Measurements from ENCODE around the gene USP4.
A peak's percentile ranks its signal among the peaks of the same experiment; 100 is the strongest.
"Not testable (repeated sequence)": the region's sequence is repeated elsewhere in the genome, so short reads cannot be mapped to it uniquely, and the experiment has no call there.

Gene USP4

DNA sequence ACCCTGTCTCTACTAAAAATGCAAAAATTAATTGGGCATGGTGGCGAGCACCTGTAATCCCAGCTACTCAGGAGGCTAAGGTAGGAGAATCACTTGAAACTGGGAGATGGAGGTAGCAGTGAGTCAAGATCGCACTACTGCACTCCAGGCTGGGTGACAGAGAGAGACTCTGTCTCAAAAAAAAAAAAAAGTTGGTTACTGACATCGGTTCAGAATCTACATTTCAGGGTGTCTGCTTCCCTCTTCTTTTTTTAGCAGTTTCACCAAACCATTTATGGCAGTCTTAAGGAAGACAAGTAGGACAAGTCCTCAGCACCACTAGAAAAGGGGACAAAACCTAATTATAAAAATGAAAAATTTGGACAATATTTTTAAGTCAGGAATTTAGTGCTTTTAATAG is 3.3 kb upstream of the USP4 start:
- Mint-ChIP-seq H3K4me3 (no peak overlapping the region), H3K4me1 (peaks cover 21% of the 10 kb centered on the region), H3K27ac (no peak overlapping the region), H3K36me3 (ENCODE audit: low read depth) (peaks cover 5% of the 10 kb centered on the region), H3K9me3 (no peaks in the 10 kb centered on the region), H3K27me3 (ENCODE audit: low read depth) (no peaks in the 10 kb centered on the region)
- TF ChIP-seq, protein P1, sequence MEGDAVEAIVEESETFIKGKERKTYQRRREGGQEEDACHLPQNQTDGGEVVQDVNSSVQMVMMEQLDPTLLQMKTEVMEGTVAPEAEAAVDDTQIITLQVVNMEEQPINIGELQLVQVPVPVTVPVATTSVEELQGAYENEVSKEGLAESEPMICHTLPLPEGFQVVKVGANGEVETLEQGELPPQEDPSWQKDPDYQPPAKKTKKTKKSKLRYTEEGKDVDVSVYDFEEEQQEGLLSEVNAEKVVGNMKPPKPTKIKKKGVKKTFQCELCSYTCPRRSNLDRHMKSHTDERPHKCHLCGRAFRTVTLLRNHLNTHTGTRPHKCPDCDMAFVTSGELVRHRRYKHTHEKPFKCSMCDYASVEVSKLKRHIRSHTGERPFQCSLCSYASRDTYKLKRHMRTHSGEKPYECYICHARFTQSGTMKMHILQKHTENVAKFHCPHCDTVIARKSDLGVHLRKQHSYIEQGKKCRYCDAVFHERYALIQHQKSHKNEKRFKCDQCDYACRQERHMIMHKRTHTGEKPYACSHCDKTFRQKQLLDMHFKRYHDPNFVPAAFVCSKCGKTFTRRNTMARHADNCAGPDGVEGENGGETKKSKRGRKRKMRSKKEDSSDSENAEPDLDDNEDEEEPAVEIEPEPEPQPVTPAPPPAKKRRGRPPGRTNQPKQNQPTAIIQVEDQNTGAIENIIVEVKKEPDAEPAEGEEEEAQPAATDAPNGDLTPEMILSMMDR (IDR thresholded peaks at IDR 0.05; ENCODE audit: unreplicated experiment in 3 of 3): no peak

DNA sequence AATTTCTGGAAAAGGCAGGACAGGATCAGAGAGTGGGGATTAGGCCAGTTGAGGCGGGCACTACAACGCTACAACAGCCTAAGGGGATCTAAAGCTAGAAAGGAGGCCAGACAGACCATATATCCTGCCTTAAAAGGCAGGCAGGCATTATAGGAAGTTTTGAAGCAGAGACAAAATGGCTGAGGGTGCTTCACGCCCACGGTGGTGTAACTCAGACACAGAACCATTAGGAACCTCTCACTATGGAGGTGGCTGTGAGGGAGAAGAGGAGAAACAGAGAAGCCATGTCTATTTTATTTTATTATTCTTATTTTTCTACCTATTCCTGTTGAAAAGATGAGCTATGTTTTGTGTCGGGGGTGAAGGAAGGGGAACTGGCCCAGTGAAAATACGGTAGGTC is 2.1 kb upstream of the USP4 start:
- Mint-ChIP-seq H3K27me3 (ENCODE audit: low read depth) (no peaks in the 10 kb centered on the region), H3K36me3 (ENCODE audit: low read depth) (peaks cover 8% of the 10 kb centered on the region), H3K9me3 (no peaks in the 10 kb centered on the region), H3K4me3 (peak overlapping the region; percentile 15 to 42 (median 36)), H3K4me1 (peaks cover 24% of the 10 kb centered on the region), H3K27ac (peak overlapping the region; percentile 25 to 71 (median 26))
- TF ChIP-seq, protein P1 (IDR thresholded peaks at IDR 0.05; ENCODE audit: unreplicated experiment in 3 of 3): no peak

DNA sequence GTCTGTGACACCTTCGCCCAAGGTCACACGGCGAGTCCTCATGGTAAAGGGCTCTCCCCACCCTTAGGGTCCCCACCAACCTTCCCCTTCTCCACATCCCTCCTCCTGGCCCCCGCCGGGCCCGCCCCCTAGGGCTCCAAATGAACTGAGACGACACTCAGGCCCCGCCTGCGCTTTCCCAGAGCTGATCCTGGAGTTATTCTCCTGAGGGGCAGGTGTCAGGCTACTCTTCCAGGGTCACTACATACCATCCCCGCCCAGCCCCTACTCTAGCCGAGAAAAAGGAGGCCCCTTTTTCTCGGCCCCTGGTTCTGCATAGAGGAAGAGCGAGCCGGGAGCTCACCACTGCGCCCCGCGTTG is 292 bp downstream of the USP4 start:
- H3K27ac Mint-ChIP-seq: peak overlapping the region; percentile 98 to 99 (median 99)
- H3K9me3 Mint-ChIP-seq: no peaks in the 10 kb centered on the region
- peak overlapping the region; percentile 95 to 99 (median 98) for H3K4me3 Mint-ChIP-seq
- TF ChIP-seq, protein P1 (IDR thresholded peaks at IDR 0.05; ENCODE audit: unreplicated experiment in 3 of 3): no peak
- peaks cover 19% of the 10 kb centered on the region for H3K36me3 Mint-ChIP-seq (ENCODE audit: low read depth)
- no peaks in the 10 kb centered on the region for H3K27me3 Mint-ChIP-seq (ENCODE audit: low read depth)
- H3K4me1 Mint-ChIP-seq: peaks cover 24% of the 10 kb centered on the region

DNA sequence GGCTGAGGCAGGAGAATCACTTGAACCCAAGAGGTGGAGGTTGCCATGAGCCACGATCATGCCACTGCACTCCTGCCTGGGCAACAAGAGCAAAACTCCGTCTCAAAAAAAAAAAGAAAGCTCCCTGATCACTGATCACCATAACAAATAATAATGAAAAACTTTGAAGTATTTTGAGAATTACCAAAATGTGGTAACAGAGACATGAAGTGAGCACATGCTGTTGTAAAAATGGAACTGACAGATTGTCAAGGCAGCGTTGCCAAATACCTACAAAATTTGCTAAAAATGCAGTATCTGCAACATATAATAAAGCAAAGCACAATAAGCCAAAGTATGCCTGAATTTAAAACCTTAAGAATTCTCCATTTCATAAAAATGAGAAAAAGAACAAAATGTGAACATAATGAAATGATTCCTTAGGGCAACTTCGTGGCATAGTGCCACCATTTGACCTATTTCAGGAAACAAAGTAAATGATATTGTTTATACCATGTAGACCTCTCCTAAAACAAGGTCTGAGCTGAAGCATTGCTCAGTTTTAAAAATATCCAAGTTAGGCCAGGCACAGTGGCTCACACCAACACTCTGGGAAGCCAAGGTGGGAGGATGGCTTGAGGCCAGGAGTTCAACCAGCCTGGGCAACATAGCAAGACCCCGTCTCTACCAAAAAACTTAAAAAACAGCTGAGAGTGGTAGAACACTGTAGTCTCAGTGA is 5.8 kb downstream of the USP4 start:
- H3K27ac Mint-ChIP-seq: no peak overlapping the region
- H3K9me3 Mint-ChIP-seq: no peaks in the 10 kb centered on the region
- TF ChIP-seq, protein P1 (IDR thresholded peaks at IDR 0.05; ENCODE audit: unreplicated experiment in 3 of 3): no peak
- H3K36me3 Mint-ChIP-seq (ENCODE audit: low read depth): peaks cover 55% of the 10 kb centered on the region
- H3K4me1 Mint-ChIP-seq: peaks cover 8% of the 10 kb centered on the region
- no peaks in the 10 kb centered on the region for H3K27me3 Mint-ChIP-seq (ENCODE audit: low read depth)
- no peak overlapping the region for H3K4me3 Mint-ChIP-seq

DNA sequence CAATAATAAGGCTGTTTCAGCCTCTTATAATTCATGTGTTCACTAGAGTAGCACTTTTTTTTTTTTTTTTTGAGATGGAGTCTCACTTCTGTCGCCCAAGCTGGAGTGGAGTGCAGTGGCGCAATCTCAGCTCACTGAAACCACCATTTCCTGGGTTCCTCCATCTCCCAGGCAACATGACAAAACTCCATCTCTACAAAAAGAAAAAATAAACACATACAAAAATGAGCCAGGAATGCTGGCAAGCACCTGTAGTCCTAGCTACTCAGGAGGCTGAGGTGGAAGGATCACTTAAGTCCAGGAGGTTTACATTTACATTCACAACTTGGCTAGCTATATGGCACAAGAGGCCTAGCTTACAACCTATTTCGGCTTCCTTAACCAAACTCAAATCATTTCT is 6.8 kb downstream of the USP4 start:
- H3K9me3 Mint-ChIP-seq: no peaks in the 10 kb centered on the region
- H3K27ac Mint-ChIP-seq: no peak overlapping the region
- no peaks in the 10 kb centered on the region for H3K27me3 Mint-ChIP-seq (ENCODE audit: low read depth)
- H3K4me3 Mint-ChIP-seq: no peak overlapping the region
- TF ChIP-seq, protein P1 (IDR thresholded peaks at IDR 0.05; ENCODE audit: unreplicated experiment in 3 of 3): no peak
- H3K4me1 Mint-ChIP-seq: peaks cover 2% of the 10 kb centered on the region
- H3K36me3 Mint-ChIP-seq (ENCODE audit: low read depth): peaks cover 58% of the 10 kb centered on the region

DNA sequence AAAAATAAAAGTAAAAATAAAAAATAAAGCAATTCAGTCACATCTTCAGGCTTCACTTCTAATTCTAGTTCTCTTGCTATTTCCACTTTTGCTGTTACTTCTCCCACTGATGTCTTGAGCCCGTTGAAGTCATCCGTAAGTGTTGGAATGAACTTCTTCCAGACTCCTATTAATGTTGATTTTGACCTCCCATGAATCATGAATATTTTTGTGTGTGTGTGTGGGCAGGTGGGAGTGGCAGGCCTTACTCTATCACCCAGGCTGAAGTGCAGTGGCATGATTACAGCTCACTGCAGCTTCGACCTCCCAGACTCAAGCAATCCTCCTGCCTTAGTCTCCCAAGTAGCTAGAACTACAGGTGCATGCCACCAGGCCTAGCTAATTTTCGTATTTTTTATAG is 10.7 kb downstream of the USP4 start:
- Mint-ChIP-seq H3K36me3 (ENCODE audit: low read depth) (peaks cover 58% of the 10 kb centered on the region), H3K4me1 (no peaks in the 10 kb centered on the region), H3K9me3 (no peaks in the 10 kb centered on the region), H3K27me3 (ENCODE audit: low read depth) (no peaks in the 10 kb centered on the region), H3K4me3 (no peak overlapping the region), H3K27ac (no peak overlapping the region)
- TF ChIP-seq, protein P1 (IDR thresholded peaks at IDR 0.05; ENCODE audit: unreplicated experiment in 3 of 3): no peak

DNA sequence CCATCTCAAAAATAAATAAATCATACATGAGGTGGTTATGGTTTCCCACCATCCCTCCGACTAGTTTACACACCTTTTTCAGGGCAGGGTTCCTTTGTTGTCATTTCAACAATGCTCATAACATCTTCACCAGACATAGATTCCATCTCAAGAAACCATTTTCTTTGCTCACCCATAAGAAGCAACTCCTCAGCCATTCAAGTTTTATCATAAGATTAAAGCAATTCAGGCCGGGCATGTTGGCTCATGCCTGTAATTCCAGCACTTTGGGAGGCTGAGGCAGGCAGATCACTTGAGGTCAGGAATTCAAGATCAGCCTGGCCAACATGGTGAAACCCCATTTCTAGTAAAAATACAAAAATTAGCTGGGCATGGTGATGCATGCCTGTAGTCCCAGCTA is 11.5 kb downstream of the USP4 start:
- not testable (repeated sequence) for H3K27me3 Mint-ChIP-seq (ENCODE audit: low read depth); H3K9me3 Mint-ChIP-seq; H3K27ac Mint-ChIP-seq; H3K4me1 Mint-ChIP-seq; H3K4me3 Mint-ChIP-seq
- peaks cover 60% of the 10 kb centered on the region for H3K36me3 Mint-ChIP-seq (ENCODE audit: low read depth)
